ENCODE results near the gene AP1M1.
A peak's percentile ranks its signal among the peaks of the same experiment; 100 is the strongest.

Gene AP1M1

DNA sequence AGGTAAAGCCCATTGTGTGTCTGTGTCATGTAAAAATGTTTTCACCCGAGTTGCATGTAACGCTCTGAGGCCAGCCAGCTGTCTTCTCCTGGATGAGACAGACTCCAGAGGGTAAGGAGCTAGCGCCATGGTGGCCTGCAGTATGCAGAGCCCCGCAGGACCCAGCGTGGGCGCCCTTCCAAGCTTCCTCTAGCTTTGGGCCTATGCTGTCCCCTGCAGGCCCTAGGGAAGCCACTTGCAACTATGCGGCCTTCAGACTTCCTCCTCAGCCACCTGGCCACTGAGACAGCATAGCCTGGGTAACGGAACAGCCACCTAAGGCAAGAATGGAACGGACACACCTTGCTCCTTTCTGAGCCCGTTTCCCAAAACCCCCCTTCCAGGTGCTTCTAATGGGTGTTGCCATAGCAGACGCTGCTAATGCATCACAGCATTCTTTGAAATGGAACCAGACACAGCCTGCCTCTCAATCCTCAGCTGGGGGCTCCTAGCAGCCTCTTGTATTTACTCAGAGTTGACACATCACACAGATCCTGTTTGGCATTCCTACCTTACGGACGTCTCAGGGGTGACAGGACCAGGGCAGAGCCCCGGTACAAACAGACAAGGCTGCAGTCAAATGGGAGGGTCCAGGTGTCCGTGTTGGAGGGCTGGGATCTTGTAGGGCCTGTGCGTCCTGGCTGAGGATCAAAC, 6.3 kb upstream of the AP1M1 start:
- DNase-seq (ENCODE audit: low spot score) = no peak
- in situ Hi-C loops (cut with MboI; ENCODE audit: low sequenced_read_pairs, unreplicated experiment) = loop anchor here (10.0 to 25.0 kb wide), 2 partner anchors 147 to 554 kb away; partner anchors contain the start of gene CYP4F3
- TF ChIP-seq, protein P1, sequence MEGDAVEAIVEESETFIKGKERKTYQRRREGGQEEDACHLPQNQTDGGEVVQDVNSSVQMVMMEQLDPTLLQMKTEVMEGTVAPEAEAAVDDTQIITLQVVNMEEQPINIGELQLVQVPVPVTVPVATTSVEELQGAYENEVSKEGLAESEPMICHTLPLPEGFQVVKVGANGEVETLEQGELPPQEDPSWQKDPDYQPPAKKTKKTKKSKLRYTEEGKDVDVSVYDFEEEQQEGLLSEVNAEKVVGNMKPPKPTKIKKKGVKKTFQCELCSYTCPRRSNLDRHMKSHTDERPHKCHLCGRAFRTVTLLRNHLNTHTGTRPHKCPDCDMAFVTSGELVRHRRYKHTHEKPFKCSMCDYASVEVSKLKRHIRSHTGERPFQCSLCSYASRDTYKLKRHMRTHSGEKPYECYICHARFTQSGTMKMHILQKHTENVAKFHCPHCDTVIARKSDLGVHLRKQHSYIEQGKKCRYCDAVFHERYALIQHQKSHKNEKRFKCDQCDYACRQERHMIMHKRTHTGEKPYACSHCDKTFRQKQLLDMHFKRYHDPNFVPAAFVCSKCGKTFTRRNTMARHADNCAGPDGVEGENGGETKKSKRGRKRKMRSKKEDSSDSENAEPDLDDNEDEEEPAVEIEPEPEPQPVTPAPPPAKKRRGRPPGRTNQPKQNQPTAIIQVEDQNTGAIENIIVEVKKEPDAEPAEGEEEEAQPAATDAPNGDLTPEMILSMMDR (IDR thresholded peaks at IDR 0.05; ENCODE audit: borderline replicate concordance, control extremely low read depth, extremely low read depth, insufficient read depth, missing control alignments) = no peak

DNA sequence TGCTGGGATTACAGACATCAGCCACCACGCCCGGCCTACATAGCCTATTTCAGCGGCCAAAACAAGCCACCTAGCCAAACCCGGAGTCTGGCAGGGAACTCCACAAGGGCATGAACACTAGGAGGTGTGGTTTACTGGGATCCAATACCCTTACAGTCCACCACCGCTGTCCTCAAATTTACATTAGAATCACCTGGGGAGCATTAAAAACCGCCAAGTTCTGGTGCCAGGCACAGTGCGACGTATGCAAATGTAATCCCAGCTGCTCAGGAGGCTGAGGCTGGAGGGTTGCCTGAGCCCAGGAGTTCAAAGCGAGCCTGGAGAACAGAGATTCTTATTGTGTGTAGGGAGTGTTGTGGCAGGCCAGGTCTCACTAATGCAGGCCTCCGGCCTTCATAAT, 4.2 kb upstream of the AP1M1 start:
- in situ Hi-C loops (cut with MboI; ENCODE audit: low sequenced_read_pairs, unreplicated experiment) = loop anchor here (10.0 to 25.0 kb wide), 2 partner anchors 149 to 556 kb away; partner anchors contain the start of gene CYP4F3
- TF ChIP-seq, protein P1 (IDR thresholded peaks at IDR 0.05; ENCODE audit: borderline replicate concordance, control extremely low read depth, extremely low read depth, insufficient read depth, missing control alignments) = no peak
- no peak for DNase-seq (ENCODE audit: low spot score)

DNA sequence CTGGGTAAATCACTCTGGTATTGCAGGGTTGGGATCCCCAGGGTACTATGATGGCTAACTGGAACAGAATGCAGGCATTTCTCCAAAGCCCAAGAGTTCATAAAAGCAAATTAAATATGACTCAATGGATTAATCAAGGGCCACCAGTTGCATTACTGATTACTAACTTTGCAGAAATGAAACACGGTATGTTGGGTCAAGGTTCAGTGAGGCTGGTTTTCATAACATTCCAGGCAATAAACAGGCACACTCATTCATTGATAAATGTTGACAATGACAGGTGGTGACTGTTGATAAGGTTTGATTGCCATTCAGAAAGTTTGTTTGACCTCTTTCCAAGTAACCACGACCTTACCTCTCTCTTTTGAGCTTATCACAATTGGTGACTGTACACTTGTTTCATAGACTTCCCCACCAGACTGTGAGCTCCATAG, 506 bp upstream of the AP1M1 start:
- TF ChIP-seq, protein P1 (IDR thresholded peaks at IDR 0.05; ENCODE audit: borderline replicate concordance, control extremely low read depth, extremely low read depth, insufficient read depth, missing control alignments) = no peak
- in situ Hi-C loops (cut with MboI; ENCODE audit: low sequenced_read_pairs, unreplicated experiment) = loop anchor here (10.0 to 25.0 kb wide), 2 partner anchors 152 to 560 kb away; partner anchors contain the start of gene CYP4F3
- DNase-seq (ENCODE audit: low spot score) = peak; percentile 11

DNA sequence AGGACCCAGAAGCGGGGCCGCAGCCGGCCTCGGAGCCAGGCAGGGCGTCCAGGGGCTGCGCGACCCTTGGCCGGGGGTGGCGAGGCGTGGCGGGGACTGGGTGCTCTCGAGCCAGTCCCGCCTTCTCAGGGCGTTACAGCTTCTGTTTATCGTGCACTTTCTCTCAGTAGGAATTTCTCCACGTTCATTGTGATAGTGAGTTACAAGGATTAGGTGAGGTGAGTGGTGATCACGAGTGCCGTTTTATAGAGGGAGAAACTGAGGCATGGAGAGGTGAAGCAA, 600 bp downstream of the AP1M1 start:
- DNase-seq (ENCODE audit: low spot score) = no peak
- in situ Hi-C loops (cut with MboI; ENCODE audit: low sequenced_read_pairs, unreplicated experiment) = loop anchor here (10.0 to 25.0 kb wide), 2 partner anchors 154 to 561 kb away; partner anchors contain the start of gene CYP4F3
- TF ChIP-seq, protein P1 (IDR thresholded peaks at IDR 0.05; ENCODE audit: borderline replicate concordance, control extremely low read depth, extremely low read depth, insufficient read depth, missing control alignments) = no peak

DNA sequence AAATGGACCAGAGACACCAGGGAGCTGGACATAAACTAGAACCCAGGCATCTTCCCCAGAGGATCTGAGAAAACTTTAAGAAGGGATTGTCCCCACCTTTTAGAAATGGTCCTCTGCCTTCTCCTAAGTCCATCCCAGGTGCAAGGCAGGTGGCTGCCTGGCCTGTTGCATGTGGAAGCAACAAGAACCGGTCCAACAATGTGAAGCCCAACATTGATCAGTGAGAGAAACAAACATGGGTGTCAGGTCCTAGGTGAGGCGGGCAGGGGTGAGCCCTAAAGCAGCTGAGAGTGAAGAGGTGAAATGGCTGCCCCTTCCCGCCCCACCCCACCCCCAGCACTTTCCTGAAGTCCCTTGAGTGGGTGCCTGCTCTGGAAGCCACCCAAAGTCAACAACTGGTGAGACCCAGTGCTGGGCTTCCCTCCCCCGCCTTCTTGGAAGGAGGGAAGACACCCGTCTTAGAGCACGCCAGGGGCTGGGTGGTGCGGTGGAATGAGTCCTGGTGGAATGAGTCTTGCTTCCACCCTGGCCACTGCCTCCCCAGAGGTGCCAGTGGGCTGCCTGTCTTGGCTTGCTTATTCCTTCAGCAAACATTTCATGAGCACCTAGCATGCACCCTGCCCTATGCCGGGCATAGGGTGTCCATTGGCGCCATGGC, 1.7 kb downstream of the AP1M1 start:
- peak; percentile 10 for DNase-seq (ENCODE audit: low spot score)
- TF ChIP-seq, protein P1 (IDR thresholded peaks at IDR 0.05; ENCODE audit: borderline replicate concordance, control extremely low read depth, extremely low read depth, insufficient read depth, missing control alignments) = no peak
- in situ Hi-C loops (cut with MboI; ENCODE audit: low sequenced_read_pairs, unreplicated experiment) = loop anchor here (10.0 to 25.0 kb wide), 2 partner anchors 155 to 562 kb away; partner anchors contain the start of gene CYP4F3

DNA sequence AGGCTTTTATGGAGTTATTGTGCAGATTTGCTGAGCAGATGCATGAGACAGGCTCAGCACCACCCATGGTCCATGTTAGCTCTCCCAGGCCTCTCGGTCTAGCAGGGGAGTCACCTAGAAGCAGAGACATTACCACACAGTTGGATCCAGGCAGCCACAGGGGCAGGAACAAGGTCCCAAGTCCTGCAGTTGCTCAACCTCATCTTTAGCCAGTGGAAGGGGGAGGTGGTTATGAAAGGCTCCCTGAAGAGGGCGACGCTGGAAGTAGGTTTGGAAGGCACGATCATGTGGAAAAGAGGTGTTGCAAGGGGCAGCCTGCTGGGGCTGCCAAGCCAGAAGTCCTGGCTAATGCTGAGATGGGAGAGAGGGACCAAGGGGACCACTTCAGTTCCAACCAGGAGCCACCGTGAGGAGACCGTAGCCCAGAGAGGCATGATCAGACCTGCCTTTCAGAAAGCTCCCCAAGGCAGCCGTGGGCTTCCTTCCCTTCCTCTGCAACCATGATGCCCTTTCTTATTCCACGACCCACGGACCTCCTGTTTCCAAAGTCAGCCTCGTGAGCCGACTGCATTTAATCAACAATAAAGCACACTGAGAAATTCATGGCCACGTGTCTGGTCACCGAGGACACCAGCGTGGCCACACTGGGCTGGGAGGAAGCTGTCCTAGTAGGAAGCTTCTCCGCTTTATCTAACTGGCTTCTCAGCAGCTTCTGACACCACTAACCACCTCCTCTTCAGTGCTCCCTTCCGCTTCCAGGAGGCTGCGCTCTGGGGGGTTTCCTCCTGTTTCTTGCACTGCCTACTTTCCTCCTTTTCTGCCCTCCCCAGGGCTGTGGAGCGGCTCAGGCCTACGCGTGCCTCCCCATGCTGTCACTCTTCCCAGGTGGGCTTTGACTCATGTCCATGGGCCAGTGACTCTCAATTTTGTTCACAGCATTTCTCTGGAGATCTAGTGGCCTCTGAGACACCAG, 2.6 kb downstream of the AP1M1 start:
- no peak for DNase-seq (ENCODE audit: low spot score)
- TF ChIP-seq, protein P1 (IDR thresholded peaks at IDR 0.05; ENCODE audit: borderline replicate concordance, control extremely low read depth, extremely low read depth, insufficient read depth, missing control alignments) = no peak
- in situ Hi-C loops (cut with MboI; ENCODE audit: low sequenced_read_pairs, unreplicated experiment) = no loop called here
